Body of pancreas (tissue), 4 donors: Measurements from ENCODE around the gene TSPAN15.

ENCODE experiments used
- CTCF ChIP-seq, 7 experiments: fragments of 450-650 bp in 4 of 7; fragments of 200-600 bp in 3 of 7; sonication (generic) in 3 of 7; IDR thresholded peaks; one replicate each; pipeline ENCODE4 v1.5.1; 2016 to 2019; ENCODE audit warnings: antibody characterized with exemption in 7 of 7
- POLR2A ChIP-seq, 3 donors: fragments of 450-650 bp; IDR thresholded peaks; one replicate each; pipeline ENCODE4 v1.6.1; 2016; ENCODE audit warnings: antibody characterized with exemption in 3 of 3, mild to moderate bottlenecking in 2 of 3

- TF ChIP-seq CTCF (IDR thresholded peaks at IDR 0.05) (no peak), POLR2A (IDR thresholded peaks at IDR 0.05) (no peak)
Observed at GRCh38 chr10:69411476-69411875, 39.8 kb upstream of the TSPAN15 start.
